Esophagus muscularis mucosa (tissue), 4 donors: ENCODE results near the gene FAP. TPM values are rescaled to one million over a fixed set of nuclear protein-coding genes. Genes with fewer than 3 reads are reported as not detected.

Experiments
- DNase-seq: peaks from one replicate; pipeline ENCODE4 v3.0.0-alpha.2; 2017; ENCODE audit errors: extremely low spot score
- H3K27ac ChIP-seq, 4 donors: fragments of 200-600 bp; sonication (generic); replicated peaks in 1 of 4; 1 replicate in 3 of 4; 2 replicates in 1 of 4; pipeline ENCODE4 v1.5.1; 2016 to 2019; ENCODE audit warnings: mild to moderate bottlenecking in 1 of 4
- H3K27me3 ChIP-seq, 4 donors: fragments of 200-600 bp; sonication (generic); one replicate each; pipeline versions ENCODE4 v1.5.1 to v1.6.0; 2016 to 2019
- H3K36me3 ChIP-seq, 4 donors: fragments of 200-600 bp; sonication (generic); one replicate each; pipeline ENCODE4 v1.5.1; 2016 to 2019
- H3K4me1 ChIP-seq, 4 donors: fragments of 200-600 bp; sonication (generic); one replicate each; pipeline ENCODE4 v1.5.1; 2016 to 2019
- H3K4me3 ChIP-seq, 4 donors: fragments of 200-600 bp; sonication (generic); 1 replicate in 2 of 4; 2 replicates in 2 of 4; pipeline ENCODE4 v1.5.1; 2016 to 2019; ENCODE audit warnings: mild to moderate bottlenecking in 4 of 4, moderate library complexity in 1 of 4
- H3K9me3 ChIP-seq, 4 donors: fragments of 200-600 bp; sonication (generic); 1 replicate in 3 of 4; 2 replicates in 1 of 4; pipeline ENCODE4 v1.5.1; 2016 to 2019
- CTCF ChIP-seq, 3 experiments: fragments of 200-600 bp in 2 of 3; fragments of 450-650 bp in 1 of 3; sonication (generic) in 2 of 3; IDR thresholded peaks; one replicate each; pipeline ENCODE4 v1.5.1; 2017 to 2019; ENCODE audit warnings: antibody characterized with exemption in 3 of 3, mild to moderate bottlenecking in 2 of 3, moderate library complexity in 1 of 3
- EP300 ChIP-seq: sonication (generic); formaldehyde crosslinking; IDR thresholded peaks from one replicate; pipeline ENCODE4 v1.6.1; 2017; ENCODE audit warnings: antibody characterized with exemption
- POLR2A ChIP-seq: fragments of 450-650 bp; IDR thresholded peaks from one replicate; pipeline ENCODE4 v1.6.1; 2017; ENCODE audit warnings: antibody characterized with exemption, moderate library complexity, mild to moderate bottlenecking, low read depth
- POLR2AphosphoS5 ChIP-seq, 2 donors: sonication (generic); formaldehyde crosslinking; IDR thresholded peaks; one replicate each; pipeline ENCODE4 v1.6.1; 2017; ENCODE audit warnings: antibody characterized with exemption in 2 of 2
- WGBS: methylation state at CpG from one replicate; pipeline ENCODE4 v1.1.5; 2018; 5-methylcytosine and 5-hydroxymethylcytosine counted together
- intact Hi-C: fragments of 100-400 bp; cut with DNase I; formaldehyde crosslinking; loops from one replicate; pipeline ENCODE4 v1.15.1; 2023
- total RNA-seq, 4 donors: library from RNA; depleted of rRNA; stranded (reverse); fragments of >200 nt; gene quantifications; one replicate each; pipeline versions ENCODE4 v1.1.0 to v1.2.1, GENCODE V29; 2016

FAP gene
- total RNA-seq, 4 donors from 2014 or later = 8.0 to 16.7 (median 13.1) TPM

GRCh38 chr2:162267996-162268395, 24.8 kb upstream of the FAP start:
- no peaks in the 10 kb centered on the region for H3K27me3 ChIP-seq
- intact Hi-C loops = no loop called here
- no peak for DNase-seq
- H3K4me1 ChIP-seq = no peaks in the 10 kb centered on the region
- WGBS = 100% methylated on average over 1 of the region's 1 CpG
- no peaks in the 10 kb centered on the region for H3K9me3 ChIP-seq
- TF ChIP-seq POLR2A (no peak), EP300 (no peak), CTCF (IDR thresholded peaks at IDR 0.05) (no peak), POLR2AphosphoS5 (IDR thresholded peaks at IDR 0.05) (no peak)
- no peak overlapping the region for H3K4me3 ChIP-seq
- H3K36me3 ChIP-seq = peaks cover 0 to 70% (median 26%) of the 10 kb centered on the region in 4 donors
- no peak overlapping the region for H3K27ac ChIP-seq

GRCh38 chr2:162267496-162267895, 24.3 kb upstream of the FAP start:
- 95% methylated on average over 5 of the region's 5 CpGs for WGBS
- Histone ChIP-seq H3K9me3 (no peaks in the 10 kb centered on the region), H3K27me3 (no peaks in the 10 kb centered on the region), H3K4me3 (no peak overlapping the region), H3K4me1 (no peaks in the 10 kb centered on the region), H3K27ac (no peak overlapping the region), H3K36me3 (peaks cover 0 to 67% (median 23%) of the 10 kb centered on the region in 4 donors)
- no peak for DNase-seq
- intact Hi-C loops = no loop called here
- TF ChIP-seq POLR2AphosphoS5 (IDR thresholded peaks at IDR 0.05) (no peak), EP300 (no peak), CTCF (IDR thresholded peaks at IDR 0.05) (no peak), POLR2A (no peak)

GRCh38 chr2:162266460-162266760, 23.2 kb upstream of the FAP start:
- H3K27me3 ChIP-seq = no peaks in the 10 kb centered on the region
- TF ChIP-seq CTCF (IDR thresholded peaks at IDR 0.05) = no peak
- no peak for TF ChIP-seq POLR2AphosphoS5 (IDR thresholded peaks at IDR 0.05)
- no peak for TF ChIP-seq POLR2A
- TF ChIP-seq EP300 = no peak
- 100% methylated on average over 1 of the region's 1 CpG for WGBS
- H3K9me3 ChIP-seq = no peaks in the 10 kb centered on the region
- H3K4me3 ChIP-seq = no peak overlapping the region
- no peak overlapping the region for H3K27ac ChIP-seq
- intact Hi-C loops = no loop called here
- peaks cover 0 to 56% (median 15%) of the 10 kb centered on the region in 4 donors for H3K36me3 ChIP-seq
- H3K4me1 ChIP-seq = peaks cover 3 to 7% (median 6%) of the 10 kb centered on the region in 4 donors
- no peak for DNase-seq

- intact Hi-C loops = no loop called here
- H3K27ac ChIP-seq = no peak overlapping the region
- WGBS = 73% methylated on average over 7 of the region's 7 CpGs
- TF ChIP-seq POLR2A (no peak), EP300 (no peak), POLR2AphosphoS5 (IDR thresholded peaks at IDR 0.05) (no peak), CTCF (IDR thresholded peaks at IDR 0.05) (no peak)
- DNase-seq = no peak
- no peaks in the 10 kb centered on the region for H3K9me3 ChIP-seq
- H3K36me3 ChIP-seq = peaks cover 0 to 51% (median 15%) of the 10 kb centered on the region in 4 donors
- H3K27me3 ChIP-seq = no peaks in the 10 kb centered on the region
- H3K4me1 ChIP-seq = peaks cover 5 to 12% (median 10%) of the 10 kb centered on the region in 4 donors
- H3K4me3 ChIP-seq = no peak overlapping the region
Measured at GRCh38 chr2:162265666-162266459, 22.6 kb upstream of the FAP start.
